Large intestine (tissue), 3 donors: Measurements from ENCODE around the gene PFKFB3. TPM values are rescaled to one million over a fixed set of nuclear protein-coding genes. Genes with fewer than 3 reads are reported as not detected.
A peak's percentile ranks its signal among the peaks of the same experiment; 100 is the strongest.
"Not testable (repeated sequence)": the region's sequence is repeated elsewhere in the genome, so short reads cannot be mapped to it uniquely, and the experiment has no call there.

Experiments used
- DNase-seq, 2 donors: peaks; one replicate each; pipeline versions ENCODE4 v3.0.0 to v3.0.0-alpha.2; 2013
- H3K27ac ChIP-seq: one replicate; pipeline ENCODE4 v1.5.1; 2013; ENCODE audit warnings: low read length
- H3K27me3 ChIP-seq: 2 replicates; pipeline ENCODE4 v1.6.1; 2013; ENCODE audit warnings: low read length; ENCODE audit not compliant: control insufficient read depth, insufficient read depth
- H3K36me3 ChIP-seq: 2 replicates; pipeline ENCODE4 v1.6.1; 2013; ENCODE audit warnings: low read length; ENCODE audit not compliant: control insufficient read depth, insufficient read depth
- H3K4me1 ChIP-seq: one replicate; pipeline ENCODE4 v1.6.1; 2013; ENCODE audit warnings: low read length; ENCODE audit not compliant: control insufficient read depth, insufficient read depth
- H3K4me3 ChIP-seq: one replicate; pipeline ENCODE4 v1.5.1; 2013; ENCODE audit warnings: low read length
- H3K9me3 ChIP-seq: one replicate; pipeline ENCODE4 v1.6.1; 2013; ENCODE audit warnings: mild to moderate bottlenecking, low read depth, low read length, moderate library complexity; ENCODE audit not compliant: control insufficient read depth
- WGBS: methylation state at CpG from one replicate; pipeline ENCODE4 v1.1.5; 2013; ENCODE audit warnings: low lambda C conversion rate; ENCODE audit not compliant: insufficient coverage; 5-methylcytosine and 5-hydroxymethylcytosine counted together
- polyA plus RNA-seq: library from polyadenylated mRNA; unstranded; fragments of 120-200 nt; gene quantifications from one replicate; pipeline ENCODE4 v1.2.1, GENCODE V29; 2013

Gene PFKFB3
- polyA plus RNA-seq, 1 donor, result 15.3 TPM

- H3K36me3 ChIP-seq, result no peaks in the 10 kb centered on the region
Observed at GRCh38 chr10:6200734-6201515, 1.8 kb upstream of the PFKFB3 start.

GRCh38 chr10:6201516-6201975 is 1.2 kb upstream of the PFKFB3 start:
- Histone ChIP-seq H3K27me3 (peaks cover 46% of the 10 kb centered on the region), H3K36me3 (no peaks in the 10 kb centered on the region), H3K4me1 (peaks cover 14% of the 10 kb centered on the region), H3K9me3 (peaks cover 3% of the 10 kb centered on the region), H3K27ac (no peak overlapping the region), H3K4me3 (peak overlapping the region; percentile 41)
- no CpG with 5 or more reads among the region's 50 CpGs for WGBS
- peak; percentile 71 to 78 for DNase-seq

More at GRCh38 chr10:6200734-6201515, 1.8 kb upstream of the PFKFB3 start:
- peak in 1 of 2 donors; percentile 54 for DNase-seq
- peaks cover 14% of the 10 kb centered on the region for H3K4me1 ChIP-seq
- peaks cover 3% of the 10 kb centered on the region for H3K9me3 ChIP-seq
- WGBS, result no CpG with 5 or more reads among the region's 59 CpGs
- peaks cover 46% of the 10 kb centered on the region for H3K27me3 ChIP-seq
- peak overlapping the region; percentile 39 for H3K4me3 ChIP-seq
- H3K27ac ChIP-seq, result no peak overlapping the region

DNA sequence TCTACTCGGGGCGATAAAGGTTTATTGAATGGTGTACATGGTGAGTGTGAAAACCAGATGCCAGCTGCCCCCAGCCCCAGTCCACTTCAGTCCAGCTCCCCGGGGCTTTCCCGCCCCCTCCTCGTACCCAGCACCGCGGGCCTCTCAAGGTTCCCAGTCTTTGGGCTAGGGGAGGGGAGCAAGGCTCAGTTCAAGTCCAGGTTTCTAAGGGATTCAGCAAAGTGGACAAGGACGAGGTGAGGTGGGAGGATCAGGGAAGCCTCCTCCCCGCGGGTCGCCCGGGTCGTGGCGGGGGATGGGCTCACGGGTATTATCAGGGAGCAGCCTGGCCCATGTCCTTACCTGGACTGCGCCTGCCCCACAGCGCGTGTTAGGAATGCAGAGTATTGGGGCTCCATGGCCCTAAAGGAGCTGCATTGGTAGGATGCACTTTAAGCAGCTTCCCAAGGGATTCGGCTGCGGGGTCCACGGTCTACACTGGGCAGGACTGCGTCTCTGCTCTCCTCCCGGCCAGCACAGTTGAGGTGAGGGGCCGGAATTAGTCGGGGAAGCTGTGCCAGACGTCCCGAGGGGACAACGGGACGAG is 541 bp upstream of the PFKFB3 start:
- Histone ChIP-seq H3K9me3 (peaks cover 3% of the 10 kb centered on the region), H3K4me3 (peak overlapping the region; percentile 41), H3K36me3 (no peaks in the 10 kb centered on the region), H3K27ac (no peak overlapping the region), H3K27me3 (peaks cover 46% of the 10 kb centered on the region), H3K4me1 (peaks cover 14% of the 10 kb centered on the region)
- no CpG with 5 or more reads among the region's 29 CpGs for WGBS
- DNase-seq, result no peak

- Histone ChIP-seq H3K36me3 (no peaks in the 10 kb centered on the region), H3K4me1 (peaks cover 14% of the 10 kb centered on the region), H3K4me3 (peak overlapping the region; percentile 55), H3K9me3 (peaks cover 3% of the 10 kb centered on the region), H3K27me3 (peaks cover 46% of the 10 kb centered on the region), H3K27ac (peak overlapping the region; percentile 73)
- WGBS, result 3% methylated on average over 3 of the region's 76 CpGs
- DNase-seq, result peak in 1 of 2 donors; percentile 75
Observed at GRCh38 chr10:6203331-6204062, 765 bp downstream of the PFKFB3 start.

GRCh38 chr10:6204063-6204340 is 1.3 kb downstream of the PFKFB3 start:
- peaks cover 14% of the 10 kb centered on the region for H3K4me1 ChIP-seq

GRCh38 chr10:6204341-6205191 is 1.8 kb downstream of the PFKFB3 start:
- Histone ChIP-seq H3K36me3 (no peaks in the 10 kb centered on the region), H3K4me3 (peak overlapping the region; percentile 55), H3K9me3 (peaks cover 3% of the 10 kb centered on the region), H3K4me1 (peaks cover 14% of the 10 kb centered on the region), H3K27ac (no peak overlapping the region), H3K27me3 (peaks cover 41% of the 10 kb centered on the region)
- WGBS, result no CpG with 5 or more reads among the region's 24 CpGs
- no peak for DNase-seq

More at GRCh38 chr10:6204063-6204340, 1.3 kb downstream of the PFKFB3 start:
- WGBS, result no CpG with 5 or more reads among the region's 28 CpGs
- no peak overlapping the region for H3K27ac ChIP-seq
- H3K4me3 ChIP-seq, result peak overlapping the region; percentile 55
- no peaks in the 10 kb centered on the region for H3K36me3 ChIP-seq
- peak in 1 of 2 donors; percentile 39 for DNase-seq
- peaks cover 46% of the 10 kb centered on the region for H3K27me3 ChIP-seq
- H3K9me3 ChIP-seq, result peaks cover 3% of the 10 kb centered on the region

- no CpG with 5 or more reads among the region's 29 CpGs for WGBS
- Histone ChIP-seq H3K27me3 (peaks cover 26% of the 10 kb centered on the region), H3K4me1 (peaks cover 11% of the 10 kb centered on the region)
- H3K27ac ChIP-seq, H3K9me3 ChIP-seq, DNase-seq, H3K4me3 ChIP-seq, H3K36me3 ChIP-seq: not testable (repeated sequence)
Observed at GRCh38 chr10:6206486-6206885, 3.8 kb downstream of the PFKFB3 start.

GRCh38 chr10:6207658-6208057 is 4.9 kb downstream of the PFKFB3 start:
- peaks cover 3% of the 10 kb centered on the region for H3K4me1 ChIP-seq
- WGBS, result 100% methylated on average over 2 of the region's 4 CpGs
- peaks cover 15% of the 10 kb centered on the region for H3K27me3 ChIP-seq
- no peaks in the 10 kb centered on the region for H3K36me3 ChIP-seq
- no peak overlapping the region for H3K27ac ChIP-seq
- no peak overlapping the region for H3K4me3 ChIP-seq
- H3K9me3 ChIP-seq, result peaks cover 3% of the 10 kb centered on the region
- DNase-seq, result no peak

- Histone ChIP-seq H3K27me3 (peaks cover 12% of the 10 kb centered on the region), H3K4me3 (no peak overlapping the region), H3K36me3 (peaks cover 4% of the 10 kb centered on the region), H3K27ac (no peak overlapping the region), H3K4me1 (peaks cover 3% of the 10 kb centered on the region), H3K9me3 (no peaks in the 10 kb centered on the region)
- WGBS, result no CpG with 5 or more reads among the region's 12 CpGs
- no peak for DNase-seq
Observed at GRCh38 chr10:6208799-6209235, 6.1 kb downstream of the PFKFB3 start.

GRCh38 chr10:6211341-6211670 is 8.6 kb downstream of the PFKFB3 start:
- peaks cover 19% of the 10 kb centered on the region for H3K36me3 ChIP-seq
- no peak overlapping the region for H3K4me3 ChIP-seq
- H3K27ac ChIP-seq, result peak overlapping the region; percentile 38
- no peaks in the 10 kb centered on the region for H3K27me3 ChIP-seq
- H3K4me1 ChIP-seq, result peaks cover 3% of the 10 kb centered on the region
- DNase-seq, result no peak
- WGBS, result no CpG with 5 or more reads among the region's 6 CpGs
- no peaks in the 10 kb centered on the region for H3K9me3 ChIP-seq
